PC-9 (cell line): ENCODE results near the gene RAB33B. TPM values are rescaled to one million over a fixed set of nuclear protein-coding genes. Genes with fewer than 3 reads are reported as not detected.

Experiments used
- BruUV-seq: library from RNA; stranded (reverse); fragments of 400-500 nt; replicated peaks from 2 replicates; lab custom pipeline; 2021; lab: Mats Ljungman, UMichigan
- CTCF ChIA-PET: fragments of 300-600 bp; sonication (Branson Sonifier 250); formaldehyde crosslinking; loops from one replicate; lab custom pipeline; 2022; ENCODE audit warnings: antibody characterized with exemption; lab: Charles Lee
- POLR2A ChIA-PET: fragments of 300-600 bp; sonication (Branson Sonifier 250); formaldehyde crosslinking; loops from one replicate; lab custom pipeline; 2022; ENCODE audit warnings: antibody characterized with exemption; ENCODE audit not compliant: unreplicated experiment; lab: Charles Lee
- DNase-seq, 2 experiments: peaks; one replicate each; pipeline versions ENCODE4 v3.0.0 to v3.0.0-alpha.2; 2015 to 2022; ENCODE audit warnings: mixed read lengths in 1 of 2
- H2AFZ ChIP-seq: fragments of 200-600 bp; sonication (generic); 2 replicates; pipeline ENCODE4 v1.8.1; 2017; ENCODE audit warnings: antibody characterized with exemption
- H3F3A ChIP-seq: fragments of 200-600 bp; sonication (generic); 2 replicates; pipeline ENCODE4 v1.8.1; 2017; ENCODE audit warnings: antibody characterized with exemption, mild to moderate bottlenecking, low read depth; ENCODE audit not compliant: insufficient read depth
- H3K27ac ChIP-seq: fragments of 200-600 bp; sonication (generic); 2 replicates; pipeline ENCODE4 v1.6.1; 2016; ENCODE audit warnings: mixed run types
- H3K27me3 ChIP-seq: fragments of 200-600 bp; sonication (generic); 2 replicates; pipeline ENCODE4 v1.6.1; 2016; ENCODE audit warnings: low read depth, mixed run types; ENCODE audit not compliant: insufficient read depth
- H3K36me3 ChIP-seq: fragments of 200-600 bp; sonication (generic); 2 replicates; pipeline ENCODE4 v1.6.1; 2016; ENCODE audit warnings: low read depth, mixed run types
- H3K4me1 ChIP-seq: fragments of 200-600 bp; sonication (generic); replicated peaks from 2 replicates; pipeline ENCODE4 v1.6.1; 2016; ENCODE audit warnings: mixed run types; ENCODE audit not compliant: insufficient read depth
- H3K4me2 ChIP-seq: fragments of 200-600 bp; sonication (generic); 2 replicates; pipeline ENCODE4 v1.6.1; 2017; ENCODE audit warnings: mixed run types
- H3K4me3 ChIP-seq: fragments of 200-600 bp; sonication (generic); 2 replicates; pipeline ENCODE4 v1.6.1; 2016; ENCODE audit warnings: mixed run types
- H3K79me2 ChIP-seq: fragments of 200-600 bp; sonication (generic); 2 replicates; pipeline ENCODE4 v1.6.1; 2017; ENCODE audit warnings: low read depth, mixed run types
- H3K9me2 ChIP-seq: fragments of 200-600 bp; sonication (generic); 2 replicates; pipeline ENCODE4 v1.8.1; 2017; ENCODE audit warnings: mild to moderate bottlenecking; ENCODE audit not compliant: insufficient read depth
- H3K9me3 ChIP-seq: fragments of 200-600 bp; sonication (generic); 2 replicates; pipeline ENCODE4 v1.8.1; 2016; ENCODE audit warnings: low read depth; ENCODE audit not compliant: insufficient read depth
- H4K20me1 ChIP-seq: fragments of 200-600 bp; sonication (generic); 2 replicates; pipeline ENCODE4 v1.8.1; 2017; ENCODE audit not compliant: insufficient read depth
- EZH2 ChIP-seq: fragments of 200-600 bp; sonication (generic); IDR thresholded peaks from 2 replicates; pipeline ENCODE4 v1.8.0; 2017; ENCODE audit warnings: antibody characterized with exemption, low read depth
- intact Hi-C: fragments of 100-400 bp; cut with micrococcal nuclease; formaldehyde crosslinking; loops from one replicate; pipeline ENCODE4 v1.10.0; 2022; ENCODE audit not compliant: unreplicated experiment
- total RNA-seq: library from RNA; stranded (reverse); gene quantifications from 2 replicates; pipeline ENCODE4 v1.2.3, GENCODE V29; 2021
- TF ChIP-seq, protein P1 (sequence below): fragments of 200-600 bp; sonication (generic); conservative IDR thresholded peaks from 2 replicates; pipeline ENCODE4 v1.6.1; 2017; ENCODE audit warnings: mixed run types, antibody characterized with exemption, mild to moderate bottlenecking, moderate library complexity

RAB33B gene
- total RNA-seq, 1 experiment from 2014 or later: 7.7 TPM

- no peak overlapping the region for H3K4me3 ChIP-seq
- H3K9me2 ChIP-seq: no peaks in the 10 kb centered on the region
- no peak for DNase-seq
- TF ChIP-seq, protein P1, sequence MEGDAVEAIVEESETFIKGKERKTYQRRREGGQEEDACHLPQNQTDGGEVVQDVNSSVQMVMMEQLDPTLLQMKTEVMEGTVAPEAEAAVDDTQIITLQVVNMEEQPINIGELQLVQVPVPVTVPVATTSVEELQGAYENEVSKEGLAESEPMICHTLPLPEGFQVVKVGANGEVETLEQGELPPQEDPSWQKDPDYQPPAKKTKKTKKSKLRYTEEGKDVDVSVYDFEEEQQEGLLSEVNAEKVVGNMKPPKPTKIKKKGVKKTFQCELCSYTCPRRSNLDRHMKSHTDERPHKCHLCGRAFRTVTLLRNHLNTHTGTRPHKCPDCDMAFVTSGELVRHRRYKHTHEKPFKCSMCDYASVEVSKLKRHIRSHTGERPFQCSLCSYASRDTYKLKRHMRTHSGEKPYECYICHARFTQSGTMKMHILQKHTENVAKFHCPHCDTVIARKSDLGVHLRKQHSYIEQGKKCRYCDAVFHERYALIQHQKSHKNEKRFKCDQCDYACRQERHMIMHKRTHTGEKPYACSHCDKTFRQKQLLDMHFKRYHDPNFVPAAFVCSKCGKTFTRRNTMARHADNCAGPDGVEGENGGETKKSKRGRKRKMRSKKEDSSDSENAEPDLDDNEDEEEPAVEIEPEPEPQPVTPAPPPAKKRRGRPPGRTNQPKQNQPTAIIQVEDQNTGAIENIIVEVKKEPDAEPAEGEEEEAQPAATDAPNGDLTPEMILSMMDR: no peak
- TF ChIP-seq EZH2: no peak
- ChIA-PET POLR2A (no interaction called here), CTCF (interaction anchor here (0.6 kb wide), 1 partner anchor 514 kb away, joined by 6 read pairs; no protein-coding TSS in a partner anchor)
- no peak overlapping the region for H3K27ac ChIP-seq
- no peaks in the 10 kb centered on the region for H3K9me3 ChIP-seq
- intact Hi-C loops: loop anchor here (10.0 kb wide), 1 partner anchor 475 kb away; no protein-coding TSS in a partner anchor
- no peaks in the 10 kb centered on the region for H3K27me3 ChIP-seq
- no peaks in the 10 kb centered on the region for H4K20me1 ChIP-seq
- H2AFZ ChIP-seq: no peak overlapping the region
- no peaks in the 10 kb centered on the region for H3F3A ChIP-seq
- no peaks in the 10 kb centered on the region for H3K79me2 ChIP-seq
- H3K4me2 ChIP-seq: no peak overlapping the region
- H3K4me1 ChIP-seq: no peaks in the 10 kb centered on the region
- no TSS peak for BruUV-seq
- no peaks in the 10 kb centered on the region for H3K36me3 ChIP-seq
Observed at GRCh38 chr4:139509727-139510410, 55.9 kb downstream of the RAB33B start.

- H3K27me3 ChIP-seq: no peaks in the 10 kb centered on the region
- H4K20me1 ChIP-seq: no peaks in the 10 kb centered on the region
- no peaks in the 10 kb centered on the region for H3K4me1 ChIP-seq
- POLR2A ChIA-PET: no interaction called here
- no peak overlapping the region for H3K4me3 ChIP-seq
- CTCF ChIA-PET: no interaction called here
- BruUV-seq: no TSS peak
- DNase-seq: no peak
- no peak overlapping the region for H3K4me2 ChIP-seq
- TF ChIP-seq, protein P1: no peak
- no peak for TF ChIP-seq EZH2
- H3K9me3 ChIP-seq: no peaks in the 10 kb centered on the region
- no peaks in the 10 kb centered on the region for H3F3A ChIP-seq
- no peak overlapping the region for H2AFZ ChIP-seq
- intact Hi-C loops: no loop called here
- H3K79me2 ChIP-seq: no peaks in the 10 kb centered on the region
- no peaks in the 10 kb centered on the region for H3K9me2 ChIP-seq
- no peaks in the 10 kb centered on the region for H3K36me3 ChIP-seq
- H3K27ac ChIP-seq: no peak overlapping the region
Observed at GRCh38 chr4:139511320-139511719, 57.4 kb downstream of the RAB33B start.

- Histone ChIP-seq H3K9me2 (no peaks in the 10 kb centered on the region), H3K4me3 (no peak overlapping the region), H3K27ac (no peak overlapping the region), H3K4me2 (no peak overlapping the region), H3F3A (no peaks in the 10 kb centered on the region), H3K79me2 (no peaks in the 10 kb centered on the region), H4K20me1 (no peaks in the 10 kb centered on the region), H3K4me1 (no peaks in the 10 kb centered on the region), H2AFZ (no peak overlapping the region), H3K27me3 (no peaks in the 10 kb centered on the region), H3K9me3 (no peaks in the 10 kb centered on the region), H3K36me3 (peaks cover 4% of the 10 kb centered on the region; the same call in 1 of the 2 replicates)
- DNase-seq: no peak
- TF ChIP-seq, protein P1: no peak
- CTCF ChIA-PET: no interaction called here
- POLR2A ChIA-PET: interaction anchor here (0.5 to 0.7 kb wide), 2 partner anchors 63 to 226 kb away, joined by 6 to 27 read pairs; no protein-coding TSS in a partner anchor
- BruUV-seq: no TSS peak
- intact Hi-C loops: no loop called here
Observed at GRCh38 chr4:139514382-139515059, 60.6 kb downstream of the RAB33B start.
